ENCODE measurements around the gene WLS.

DNA sequence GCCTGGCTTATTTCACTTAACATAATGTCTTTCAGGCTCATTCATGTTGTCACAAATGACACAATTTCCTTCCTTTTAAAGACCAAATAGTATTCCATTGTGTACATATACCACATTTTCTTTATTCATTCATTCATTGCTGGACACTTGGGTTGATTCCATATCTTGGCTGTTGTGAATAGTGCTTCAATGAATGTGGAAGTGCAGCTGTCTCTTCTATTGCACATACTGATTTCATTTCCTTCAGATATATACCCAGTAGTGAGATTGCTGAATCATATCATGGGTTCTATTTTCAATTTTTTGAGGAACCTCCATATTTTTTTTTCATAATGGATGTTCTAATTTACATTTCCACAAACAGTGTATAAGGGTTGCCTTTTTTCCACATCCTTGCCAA, 38.6 kb upstream of the WLS start:
- TF ChIP-seq, protein P1, sequence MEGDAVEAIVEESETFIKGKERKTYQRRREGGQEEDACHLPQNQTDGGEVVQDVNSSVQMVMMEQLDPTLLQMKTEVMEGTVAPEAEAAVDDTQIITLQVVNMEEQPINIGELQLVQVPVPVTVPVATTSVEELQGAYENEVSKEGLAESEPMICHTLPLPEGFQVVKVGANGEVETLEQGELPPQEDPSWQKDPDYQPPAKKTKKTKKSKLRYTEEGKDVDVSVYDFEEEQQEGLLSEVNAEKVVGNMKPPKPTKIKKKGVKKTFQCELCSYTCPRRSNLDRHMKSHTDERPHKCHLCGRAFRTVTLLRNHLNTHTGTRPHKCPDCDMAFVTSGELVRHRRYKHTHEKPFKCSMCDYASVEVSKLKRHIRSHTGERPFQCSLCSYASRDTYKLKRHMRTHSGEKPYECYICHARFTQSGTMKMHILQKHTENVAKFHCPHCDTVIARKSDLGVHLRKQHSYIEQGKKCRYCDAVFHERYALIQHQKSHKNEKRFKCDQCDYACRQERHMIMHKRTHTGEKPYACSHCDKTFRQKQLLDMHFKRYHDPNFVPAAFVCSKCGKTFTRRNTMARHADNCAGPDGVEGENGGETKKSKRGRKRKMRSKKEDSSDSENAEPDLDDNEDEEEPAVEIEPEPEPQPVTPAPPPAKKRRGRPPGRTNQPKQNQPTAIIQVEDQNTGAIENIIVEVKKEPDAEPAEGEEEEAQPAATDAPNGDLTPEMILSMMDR (IDR thresholded peaks at IDR 0.05) = no peak
- TF ChIP-seq EZH2 (IDR thresholded peaks at IDR 0.05; ENCODE audit: borderline replicate concordance, insufficient read depth, low read depth, low read length, poor library complexity, severe bottlenecking) = no peak

All from B cell (primary cell).